NCI-H2196 treated with DMSO at 0.1 percent for 48 hours (cell line): Measurements from ENCODE around the gene SPATA31E1.
"Not testable (repeated sequence)": the region's sequence is repeated elsewhere in the genome, so short reads cannot be mapped to it uniquely, and the experiment has no call there.

Experiments
- DNase-seq: peaks from one replicate; lab custom pipeline; 2025; ENCODE audit not compliant: unreplicated experiment; lab: John Stamatoyannopoulos, UW

SPATA31E1 gene

GRCh38 chr9:87882627-87883026 lies at the start of gene SPATA31E1:
Gene SPATA31E1 (plus strand): TSS chr9:87882877. CDS start chr9:87882892, 15 bp downstream.
- no peak for DNase-seq

- DNase-seq = no peak
These were observed 48.3 kb upstream of the SPATA31E1 start for GRCh38 chr9:87834357-87834756.

- DNase-seq = no peak
These were observed 46.1 kb upstream of the SPATA31E1 start for GRCh38 chr9:87836536-87836935.

GRCh38 chr9:87836951-87837705 lies 45.5 kb upstream of the SPATA31E1 start:
- DNase-seq = no peak

- DNase-seq = no peak
These were observed 42.5 kb upstream of the SPATA31E1 start for GRCh38 chr9:87840134-87840533.

- DNase-seq = no peak
These were observed 39.6 kb upstream of the SPATA31E1 start for GRCh38 chr9:87842878-87843585.

- no peak for DNase-seq
These were observed 38.2 kb upstream of the SPATA31E1 start for GRCh38 chr9:87844506-87844905.

GRCh38 chr9:87847817-87848216 lies 34.9 kb upstream of the SPATA31E1 start:
- not testable (repeated sequence) for DNase-seq

- DNase-seq = no peak
These were observed 33.4 kb upstream of the SPATA31E1 start for GRCh38 chr9:87849144-87849758.

- DNase-seq = no peak
These were observed 32.3 kb upstream of the SPATA31E1 start for GRCh38 chr9:87850391-87850790.

GRCh38 chr9:87851186-87851585 lies 31.5 kb upstream of the SPATA31E1 start:
- DNase-seq = not testable (repeated sequence)

- DNase-seq = no peak
These were observed 29.4 kb upstream of the SPATA31E1 start for GRCh38 chr9:87853302-87853701.

GRCh38 chr9:87853876-87854579 lies 28.6 kb upstream of the SPATA31E1 start:
- no peak for DNase-seq

- no peak for DNase-seq
These were observed 28.1 kb upstream of the SPATA31E1 start for GRCh38 chr9:87854580-87854955.

- no peak for DNase-seq
These were observed 27.6 kb upstream of the SPATA31E1 start for GRCh38 chr9:87855061-87855460.

GRCh38 chr9:87857141-87857947 lies 25.3 kb upstream of the SPATA31E1 start:
- DNase-seq = no peak

GRCh38 chr9:87857948-87858335 lies 24.7 kb upstream of the SPATA31E1 start:
- DNase-seq = no peak

- no peak for DNase-seq
These were observed 23.5 kb upstream of the SPATA31E1 start for GRCh38 chr9:87859137-87859536.

GRCh38 chr9:87859786-87860185 lies 22.9 kb upstream of the SPATA31E1 start:
- DNase-seq = no peak

- no peak for DNase-seq
These were observed 21.3 kb upstream of the SPATA31E1 start for GRCh38 chr9:87861332-87861731.
